Esophagus squamous epithelium (tissue), 4 donors: ENCODE measurements around the gene ACIN1.

ENCODE experiments used
- POLR2A ChIP-seq, 4 donors: fragments of 450-650 bp; IDR thresholded peaks; one replicate each; pipeline ENCODE4 v1.6.1; 2017; ENCODE audit warnings: antibody characterized with exemption in 4 of 4, mild to moderate bottlenecking in 4 of 4, moderate library complexity in 3 of 4
- TF ChIP-seq, protein P1 (sequence below), 6 experiments: fragments of 450-650 bp in 4 of 6; fragments of 200-600 bp in 2 of 6; sonication (generic) in 2 of 6; IDR thresholded peaks; one replicate each; pipeline ENCODE4 v1.5.1; 2016 to 2019; ENCODE audit warnings: antibody characterized with exemption in 6 of 6, mild to moderate bottlenecking in 4 of 6, moderate library complexity in 4 of 6

DNA sequence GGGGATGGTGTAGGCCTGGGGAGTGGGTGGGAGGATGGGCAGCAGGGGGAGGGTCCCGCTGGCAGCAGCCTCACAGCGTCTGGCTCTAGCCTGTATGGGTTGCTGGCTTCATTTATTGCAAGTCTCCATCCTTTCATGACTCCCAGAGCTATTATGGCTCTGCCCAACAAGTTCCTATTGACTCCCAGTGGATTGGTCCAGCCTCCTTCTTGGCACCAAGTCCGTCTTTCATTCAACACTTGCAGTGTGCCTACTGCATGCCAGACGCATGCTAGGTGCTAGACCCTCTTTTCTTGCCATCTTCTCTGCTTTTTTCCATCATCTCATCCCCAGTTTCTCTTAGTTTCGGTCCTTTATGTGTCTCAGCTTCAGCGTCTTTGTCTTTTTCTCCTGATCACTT, 51.8 kb downstream of the ACIN1 start:
- no peak for TF ChIP-seq POLR2A (IDR thresholded peaks at IDR 0.05)
- TF ChIP-seq, protein P1, sequence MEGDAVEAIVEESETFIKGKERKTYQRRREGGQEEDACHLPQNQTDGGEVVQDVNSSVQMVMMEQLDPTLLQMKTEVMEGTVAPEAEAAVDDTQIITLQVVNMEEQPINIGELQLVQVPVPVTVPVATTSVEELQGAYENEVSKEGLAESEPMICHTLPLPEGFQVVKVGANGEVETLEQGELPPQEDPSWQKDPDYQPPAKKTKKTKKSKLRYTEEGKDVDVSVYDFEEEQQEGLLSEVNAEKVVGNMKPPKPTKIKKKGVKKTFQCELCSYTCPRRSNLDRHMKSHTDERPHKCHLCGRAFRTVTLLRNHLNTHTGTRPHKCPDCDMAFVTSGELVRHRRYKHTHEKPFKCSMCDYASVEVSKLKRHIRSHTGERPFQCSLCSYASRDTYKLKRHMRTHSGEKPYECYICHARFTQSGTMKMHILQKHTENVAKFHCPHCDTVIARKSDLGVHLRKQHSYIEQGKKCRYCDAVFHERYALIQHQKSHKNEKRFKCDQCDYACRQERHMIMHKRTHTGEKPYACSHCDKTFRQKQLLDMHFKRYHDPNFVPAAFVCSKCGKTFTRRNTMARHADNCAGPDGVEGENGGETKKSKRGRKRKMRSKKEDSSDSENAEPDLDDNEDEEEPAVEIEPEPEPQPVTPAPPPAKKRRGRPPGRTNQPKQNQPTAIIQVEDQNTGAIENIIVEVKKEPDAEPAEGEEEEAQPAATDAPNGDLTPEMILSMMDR (IDR thresholded peaks at IDR 0.05): no peak
